ENCODE data around the gene EVC.

DNA sequence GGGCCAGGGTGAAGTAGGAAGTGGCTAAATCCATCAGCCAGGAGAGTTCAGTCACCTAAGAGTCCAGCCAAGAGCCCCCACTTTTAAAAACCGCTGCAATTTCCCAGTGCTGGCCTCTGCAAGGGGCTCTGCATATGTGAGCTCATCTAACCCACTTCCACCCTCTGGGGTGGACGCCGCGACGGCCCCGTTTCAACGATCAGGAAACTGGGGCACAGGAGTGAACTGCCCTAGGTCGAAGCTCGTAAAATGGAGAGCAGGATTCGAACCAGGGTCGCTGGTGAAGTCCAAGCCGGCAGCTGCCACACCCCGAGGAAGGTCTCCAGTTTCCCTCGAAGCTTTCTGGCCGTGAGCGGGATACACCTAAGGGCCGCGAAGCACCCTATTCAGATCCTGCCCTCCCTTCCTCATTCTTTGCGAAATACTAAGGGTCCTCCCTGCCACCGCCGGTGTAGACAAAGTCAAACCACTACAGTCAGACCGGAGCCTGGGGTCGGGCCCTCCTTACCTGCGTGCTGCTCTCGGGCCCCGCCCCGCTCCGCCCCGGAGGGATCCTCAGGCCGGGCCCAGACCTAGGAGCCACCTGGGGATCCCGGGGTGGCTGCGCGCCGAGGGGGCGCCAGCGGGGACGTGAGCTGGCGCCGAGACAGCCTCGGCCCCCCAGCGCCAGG lies 3.1 kb upstream of the EVC start:
- TF ChIP-seq FOXA1 (IDR thresholded peaks at IDR 0.05) (no peak), BHLHE40 (IDR thresholded peaks at IDR 0.05; ENCODE audit: borderline replicate concordance) (no peak), SP1 (IDR thresholded peaks at IDR 0.05) (no peak), TARDBP (IDR thresholded peaks at IDR 0.05) (no peak), ARNT (IDR thresholded peaks at IDR 0.05) (no peak), HDGF (IDR thresholded peaks at IDR 0.05; ENCODE audit: borderline replicate concordance) (no peak), FOXM1 (IDR thresholded peaks at IDR 0.05; ENCODE audit: borderline replicate concordance) (no peak), SUZ12 (IDR thresholded peaks at IDR 0.05) (no peak), ZNF384 (IDR thresholded peaks at IDR 0.05) (no peak), ELF4 (IDR thresholded peaks at IDR 0.05) (no peak), FOXK2 (IDR thresholded peaks at IDR 0.05) (no peak), CTBP1 (IDR thresholded peaks at IDR 0.05; ENCODE audit: borderline replicate concordance) (no peak)
- TF ChIP-seq, protein P1, sequence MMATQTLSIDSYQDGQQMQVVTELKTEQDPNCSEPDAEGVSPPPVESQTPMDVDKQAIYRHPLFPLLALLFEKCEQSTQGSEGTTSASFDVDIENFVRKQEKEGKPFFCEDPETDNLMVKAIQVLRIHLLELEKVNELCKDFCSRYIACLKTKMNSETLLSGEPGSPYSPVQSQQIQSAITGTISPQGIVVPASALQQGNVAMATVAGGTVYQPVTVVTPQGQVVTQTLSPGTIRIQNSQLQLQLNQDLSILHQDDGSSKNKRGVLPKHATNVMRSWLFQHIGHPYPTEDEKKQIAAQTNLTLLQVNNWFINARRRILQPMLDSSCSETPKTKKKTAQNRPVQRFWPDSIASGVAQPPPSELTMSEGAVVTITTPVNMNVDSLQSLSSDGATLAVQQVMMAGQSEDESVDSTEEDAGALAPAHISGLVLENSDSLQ (IDR thresholded peaks at IDR 0.05): no peak
